ENCODE measurements around the gene GLIS1. TPM values are rescaled to one million over a fixed set of nuclear protein-coding genes. Genes with fewer than 3 reads are reported as not detected.

Gene GLIS1
- total RNA-seq, 1 experiment from 2014 or later: 0.39 TPM

DNA sequence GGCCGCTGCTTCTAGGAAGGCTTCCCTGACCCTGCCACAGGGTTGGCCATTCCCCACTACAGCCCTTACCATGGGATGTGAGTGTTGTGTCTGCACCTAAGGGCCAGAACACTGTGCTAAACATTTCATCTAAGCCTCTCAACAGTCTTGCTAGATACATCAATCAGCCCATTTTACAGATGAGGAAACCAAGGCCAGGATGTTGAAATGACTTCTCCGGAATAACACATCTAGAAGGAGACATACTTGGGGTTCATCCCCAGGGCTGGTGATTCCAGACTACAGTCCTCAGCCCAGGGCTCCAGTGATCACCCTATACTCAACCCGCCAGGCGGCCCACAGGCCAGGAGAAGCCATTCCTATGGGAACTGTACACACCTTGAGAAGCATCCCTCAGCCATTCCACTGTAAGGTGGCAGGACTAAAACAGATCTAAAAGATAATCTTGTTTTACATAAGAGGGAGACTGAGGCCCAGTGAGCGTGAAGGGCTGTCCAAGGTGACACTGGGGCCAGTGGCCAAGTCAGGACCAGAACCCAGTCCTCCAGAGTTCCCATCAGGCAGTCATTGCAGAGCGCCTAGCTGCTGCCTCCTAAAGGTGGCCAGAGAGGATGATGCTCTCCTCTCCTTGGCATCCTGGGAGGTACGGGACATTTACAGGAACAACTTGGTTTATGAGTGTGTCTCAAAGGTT lies 119.5 kb downstream of the GLIS1 start:
- POLR2A ChIA-PET: no interaction called here
- Histone ChIP-seq H3K4me1 (ENCODE audit: control insufficient read depth in 1 of 2, insufficient read depth in 2 of 2, low read length in 2 of 2) (no peaks in the 10 kb centered on the region), H3K27ac (ENCODE audit: low read depth, low read length) (no peak overlapping the region), H4K20me1 (ENCODE audit: insufficient read depth) (no peaks in the 10 kb centered on the region), H3K9me2 (ENCODE audit: insufficient read depth) (no peaks in the 10 kb centered on the region), H3K4me3 (replicated peaks in 1 of 2; ENCODE audit: low read depth in 1 of 2, low read length in 2 of 2) (no peak overlapping the region), H3K9ac (ENCODE audit: low read length) (no peak overlapping the region), H3K4me2 (ENCODE audit: low read length) (no peak overlapping the region), H3K79me2 (ENCODE audit: insufficient read depth, low read length) (no peaks in the 10 kb centered on the region), H3K27me3 (ENCODE audit: insufficient read depth, low read length) (no peaks in the 10 kb centered on the region), H2AFZ (ENCODE audit: low read depth, low read length, poor library complexity, severe bottlenecking) (no peak overlapping the region), H3K9me3 (ENCODE audit: control insufficient read depth in 1 of 2, insufficient read depth in 1 of 2, low read depth in 1 of 2, low read length in 2 of 2) (no peaks in the 10 kb centered on the region), H3K36me3 (ENCODE audit: control insufficient read depth in 1 of 2, insufficient read depth in 2 of 2, low read length in 2 of 2) (no peaks in the 10 kb centered on the region)
- TF ChIP-seq TCF7L2 (IDR thresholded peaks at IDR 0.05; ENCODE audit: borderline replicate concordance, extremely low read depth, insufficient read depth, insufficient read length) (no peak), CEBPB (IDR thresholded peaks at IDR 0.05; ENCODE audit: low read depth) (no peak), EZH2phosphoT487 (IDR thresholded peaks at IDR 0.05; ENCODE audit: borderline replicate concordance) (no peak), SIN3A (IDR thresholded peaks at IDR 0.05; ENCODE audit: low read depth) (no peak), POLR2A (IDR thresholded peaks at IDR 0.05; ENCODE audit: borderline replicate concordance, extremely low read depth, insufficient read depth, insufficient read length) (no peak), RAD21 (IDR thresholded peaks at IDR 0.05; ENCODE audit: low read depth) (no peak), EGR1 (IDR thresholded peaks at IDR 0.05; ENCODE audit: low read depth) (no peak), ZNF274 (IDR thresholded peaks at IDR 0.05; ENCODE audit: low read depth, low read length) (no peak), YY1 (IDR thresholded peaks at IDR 0.05; ENCODE audit: extremely low read depth, insufficient replicate concordance, low read depth, low read length) (no peak), POLR2AphosphoS5 (IDR thresholded peaks at IDR 0.05; ENCODE audit: low read depth, low read length) (no peak), ZFX (IDR thresholded peaks at IDR 0.05) (no peak)
- TF ChIP-seq, protein P1, sequence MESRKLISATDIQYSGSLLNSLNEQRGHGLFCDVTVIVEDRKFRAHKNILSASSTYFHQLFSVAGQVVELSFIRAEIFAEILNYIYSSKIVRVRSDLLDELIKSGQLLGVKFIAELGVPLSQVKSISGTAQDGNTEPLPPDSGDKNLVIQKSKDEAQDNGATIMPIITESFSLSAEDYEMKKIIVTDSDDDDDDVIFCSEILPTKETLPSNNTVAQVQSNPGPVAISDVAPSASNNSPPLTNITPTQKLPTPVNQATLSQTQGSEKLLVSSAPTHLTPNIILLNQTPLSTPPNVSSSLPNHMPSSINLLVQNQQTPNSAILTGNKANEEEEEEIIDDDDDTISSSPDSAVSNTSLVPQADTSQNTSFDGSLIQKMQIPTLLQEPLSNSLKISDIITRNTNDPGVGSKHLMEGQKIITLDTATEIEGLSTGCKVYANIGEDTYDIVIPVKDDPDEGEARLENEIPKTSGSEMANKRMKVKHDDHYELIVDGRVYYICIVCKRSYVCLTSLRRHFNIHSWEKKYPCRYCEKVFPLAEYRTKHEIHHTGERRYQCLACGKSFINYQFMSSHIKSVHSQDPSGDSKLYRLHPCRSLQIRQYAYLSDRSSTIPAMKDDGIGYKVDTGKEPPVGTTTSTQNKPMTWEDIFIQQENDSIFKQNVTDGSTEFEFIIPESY (IDR thresholded peaks at IDR 0.05; ENCODE audit: extremely low read depth, insufficient replicate concordance, low read length): no peak
- TF ChIP-seq, protein P2, sequence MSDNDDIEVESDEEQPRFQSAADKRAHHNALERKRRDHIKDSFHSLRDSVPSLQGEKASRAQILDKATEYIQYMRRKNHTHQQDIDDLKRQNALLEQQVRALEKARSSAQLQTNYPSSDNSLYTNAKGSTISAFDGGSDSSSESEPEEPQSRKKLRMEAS (IDR thresholded peaks at IDR 0.05): no peak
- TF ChIP-seq, protein P3, sequence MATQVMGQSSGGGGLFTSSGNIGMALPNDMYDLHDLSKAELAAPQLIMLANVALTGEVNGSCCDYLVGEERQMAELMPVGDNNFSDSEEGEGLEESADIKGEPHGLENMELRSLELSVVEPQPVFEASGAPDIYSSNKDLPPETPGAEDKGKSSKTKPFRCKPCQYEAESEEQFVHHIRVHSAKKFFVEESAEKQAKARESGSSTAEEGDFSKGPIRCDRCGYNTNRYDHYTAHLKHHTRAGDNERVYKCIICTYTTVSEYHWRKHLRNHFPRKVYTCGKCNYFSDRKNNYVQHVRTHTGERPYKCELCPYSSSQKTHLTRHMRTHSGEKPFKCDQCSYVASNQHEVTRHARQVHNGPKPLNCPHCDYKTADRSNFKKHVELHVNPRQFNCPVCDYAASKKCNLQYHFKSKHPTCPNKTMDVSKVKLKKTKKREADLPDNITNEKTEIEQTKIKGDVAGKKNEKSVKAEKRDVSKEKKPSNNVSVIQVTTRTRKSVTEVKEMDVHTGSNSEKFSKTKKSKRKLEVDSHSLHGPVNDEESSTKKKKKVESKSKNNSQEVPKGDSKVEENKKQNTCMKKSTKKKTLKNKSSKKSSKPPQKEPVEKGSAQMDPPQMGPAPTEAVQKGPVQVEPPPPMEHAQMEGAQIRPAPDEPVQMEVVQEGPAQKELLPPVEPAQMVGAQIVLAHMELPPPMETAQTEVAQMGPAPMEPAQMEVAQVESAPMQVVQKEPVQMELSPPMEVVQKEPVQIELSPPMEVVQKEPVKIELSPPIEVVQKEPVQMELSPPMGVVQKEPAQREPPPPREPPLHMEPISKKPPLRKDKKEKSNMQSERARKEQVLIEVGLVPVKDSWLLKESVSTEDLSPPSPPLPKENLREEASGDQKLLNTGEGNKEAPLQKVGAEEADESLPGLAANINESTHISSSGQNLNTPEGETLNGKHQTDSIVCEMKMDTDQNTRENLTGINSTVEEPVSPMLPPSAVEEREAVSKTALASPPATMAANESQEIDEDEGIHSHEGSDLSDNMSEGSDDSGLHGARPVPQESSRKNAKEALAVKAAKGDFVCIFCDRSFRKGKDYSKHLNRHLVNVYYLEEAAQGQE (IDR thresholded peaks at IDR 0.05; ENCODE audit: low read depth): no peak
- TF ChIP-seq, protein P4, sequence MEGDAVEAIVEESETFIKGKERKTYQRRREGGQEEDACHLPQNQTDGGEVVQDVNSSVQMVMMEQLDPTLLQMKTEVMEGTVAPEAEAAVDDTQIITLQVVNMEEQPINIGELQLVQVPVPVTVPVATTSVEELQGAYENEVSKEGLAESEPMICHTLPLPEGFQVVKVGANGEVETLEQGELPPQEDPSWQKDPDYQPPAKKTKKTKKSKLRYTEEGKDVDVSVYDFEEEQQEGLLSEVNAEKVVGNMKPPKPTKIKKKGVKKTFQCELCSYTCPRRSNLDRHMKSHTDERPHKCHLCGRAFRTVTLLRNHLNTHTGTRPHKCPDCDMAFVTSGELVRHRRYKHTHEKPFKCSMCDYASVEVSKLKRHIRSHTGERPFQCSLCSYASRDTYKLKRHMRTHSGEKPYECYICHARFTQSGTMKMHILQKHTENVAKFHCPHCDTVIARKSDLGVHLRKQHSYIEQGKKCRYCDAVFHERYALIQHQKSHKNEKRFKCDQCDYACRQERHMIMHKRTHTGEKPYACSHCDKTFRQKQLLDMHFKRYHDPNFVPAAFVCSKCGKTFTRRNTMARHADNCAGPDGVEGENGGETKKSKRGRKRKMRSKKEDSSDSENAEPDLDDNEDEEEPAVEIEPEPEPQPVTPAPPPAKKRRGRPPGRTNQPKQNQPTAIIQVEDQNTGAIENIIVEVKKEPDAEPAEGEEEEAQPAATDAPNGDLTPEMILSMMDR (IDR thresholded peaks at IDR 0.05 in 2 of 3, conservative IDR thresholded peaks at IDR 0.05 in 1 of 3; ENCODE audit: borderline replicate concordance in 1 of 3, insufficient read depth in 1 of 3, low read depth in 2 of 3, low read length in 2 of 3): no peak
- TF ChIP-seq, protein P5, sequence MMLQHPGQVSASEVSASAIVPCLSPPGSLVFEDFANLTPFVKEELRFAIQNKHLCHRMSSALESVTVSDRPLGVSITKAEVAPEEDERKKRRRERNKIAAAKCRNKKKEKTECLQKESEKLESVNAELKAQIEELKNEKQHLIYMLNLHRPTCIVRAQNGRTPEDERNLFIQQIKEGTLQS (IDR thresholded peaks at IDR 0.05): no peak
- DNase-seq (ENCODE audit: low read depth, low spot score) (no peak), ATAC-seq (no peak)
- CTCF ChIA-PET: no interaction called here
- no TSS peak for BruUV-seq (replicated peaks)
- intact Hi-C loops (cut with micrococcal nuclease): no loop called here
- RAD21 ChIA-PET (ENCODE audit: low non-redundant PET in 1 of 2, low total read pairs in 2 of 2, uncharacterized antibody in 2 of 2, unreplicated experiment in 2 of 2): no interaction called here
